Spleen (tissue), 7 donors: ENCODE results near the gene NADK2.

Experiments used
- CTCF ChIP-seq, 11 experiments: fragments of 200-600 bp in 7 of 11; fragments of 450-650 bp in 4 of 11; sonication (generic) in 4 of 11; IDR thresholded peaks in 8 of 11; conservative IDR thresholded peaks in 3 of 11; 1 replicate in 7 of 11; 2 replicates in 4 of 11; pipeline versions ENCODE4 v1.4.0 to v1.8.0; 2016 to 2021; ENCODE audit warnings: antibody characterized with exemption in 11 of 11, inconsistent platforms in 4 of 11, mild to moderate bottlenecking in 1 of 11
- POLR2A ChIP-seq, 3 donors: fragments of 450-650 bp; IDR thresholded peaks; one replicate each; pipeline ENCODE4 v1.5.1; 2017; ENCODE audit warnings: antibody characterized with exemption in 3 of 3, mild to moderate bottlenecking in 1 of 3
- POLR2AphosphoS5 ChIP-seq, 3 donors: sonication (generic); formaldehyde crosslinking; IDR thresholded peaks; one replicate each; pipeline ENCODE4 v1.5.1; 2017; ENCODE audit warnings: antibody characterized with exemption in 3 of 3
- donor health status: DM: no; HTN: no; CAD: no; lungs with moderate emphysema.
- donor health status: DM: no; HTN: no; CAD: no.
- donor health status: DM: no; HTN: no; CAD: no.

- TF ChIP-seq CTCF (IDR thresholded peaks at IDR 0.05 in 8 of 11, conservative IDR thresholded peaks at IDR 0.05 in 3 of 11) = no peak
- TF ChIP-seq POLR2AphosphoS5 (IDR thresholded peaks at IDR 0.05) = no peak
- TF ChIP-seq POLR2A (IDR thresholded peaks at IDR 0.05) = no peak
These were observed 60.0 kb downstream of the NADK2 start for GRCh38 chr5:36181774-36182173.
